Upper lobe of right lung (tissue), 1 donor: Measurements from ENCODE around the gene SPCS1. TPM values are rescaled to one million over a fixed set of nuclear protein-coding genes. Genes with fewer than 3 reads are reported as not detected.

ENCODE experiments used
- ATAC-seq: fragments of 200-7000 bp; cut with Tn5 transposase; one replicate; pipeline ENCODE4 v1.9.1; 2020; ENCODE audit warnings: mild to moderate bottlenecking, moderate library complexity
- DNase-seq: peaks from one replicate; pipeline ENCODE4 v3.0.0-alpha.2; 2020
- H3K27ac ChIP-seq: fragments of 200-600 bp; one replicate; pipeline ENCODE4 v1.8.0; 2022
- H3K27me3 ChIP-seq: fragments of 200-600 bp; one replicate; pipeline ENCODE4 v1.8.0; 2022; ENCODE audit warnings: mild to moderate bottlenecking
- H3K36me3 ChIP-seq: fragments of 200-600 bp; one replicate; pipeline ENCODE4 v1.8.0; 2022
- H3K4me1 ChIP-seq: fragments of 200-600 bp; one replicate; pipeline ENCODE4 v1.8.0; 2022
- H3K4me3 ChIP-seq: fragments of 200-600 bp; one replicate; pipeline ENCODE4 v1.8.0; 2022; ENCODE audit warnings: mild to moderate bottlenecking
- H3K9me3 ChIP-seq: fragments of 200-600 bp; one replicate; pipeline ENCODE4 v1.8.0; 2022
- intact Hi-C: fragments of 100-400 bp; cut with DNase I; formaldehyde crosslinking; loops from one replicate; pipeline ENCODE4 v1.11.0; 2022
- total RNA-seq: library from RNA; stranded (reverse); fragmentation: NEBNext Ultra II Directional; extraction: Animal tissue kit (Norgen Biotek cat#: 25700); gene quantifications from one replicate; pipeline ENCODE4 v1.2.1, GENCODE V29; 2021
- TF ChIP-seq, protein P1 (sequence below): fragments of 200-600 bp; IDR thresholded peaks from one replicate; pipeline ENCODE4 v1.8.0; 2022; ENCODE audit warnings: antibody characterized with exemption
- donor health status: DM: no; HTN: yes; CAD: no; lungs with severe emphysema.

Gene SPCS1
- total RNA-seq, 1 donor from 2014 or later: 76.0 TPM

DNA sequence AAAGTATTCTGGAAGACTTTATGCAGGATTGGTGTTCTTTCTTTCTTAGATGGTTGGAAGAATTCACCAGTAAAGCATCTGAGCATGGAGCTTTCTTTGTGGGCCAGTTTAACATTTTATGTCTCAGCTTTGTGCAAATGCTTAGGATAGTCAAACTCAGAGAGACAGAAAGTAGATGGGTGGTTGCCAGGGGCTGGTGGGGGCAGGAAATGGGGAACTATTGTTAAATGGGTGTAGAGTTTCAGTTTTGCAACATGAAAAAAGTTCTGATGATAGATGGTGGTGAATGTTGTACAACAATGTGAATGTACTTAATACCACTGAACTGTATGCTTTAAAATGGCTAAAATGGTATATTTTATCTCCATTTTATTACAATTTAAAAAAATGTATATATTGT, 24.8 kb downstream of the SPCS1 start:
- Histone ChIP-seq H3K9me3 (no peaks in the 10 kb centered on the region), H3K27me3 (no peaks in the 10 kb centered on the region), H3K36me3 (peaks cover 43% of the 10 kb centered on the region), H3K27ac (no peak overlapping the region), H3K4me1 (no peaks in the 10 kb centered on the region), H3K4me3 (no peak overlapping the region)
- DNase-seq (no peak), ATAC-seq (no peak)
- TF ChIP-seq, protein P1, sequence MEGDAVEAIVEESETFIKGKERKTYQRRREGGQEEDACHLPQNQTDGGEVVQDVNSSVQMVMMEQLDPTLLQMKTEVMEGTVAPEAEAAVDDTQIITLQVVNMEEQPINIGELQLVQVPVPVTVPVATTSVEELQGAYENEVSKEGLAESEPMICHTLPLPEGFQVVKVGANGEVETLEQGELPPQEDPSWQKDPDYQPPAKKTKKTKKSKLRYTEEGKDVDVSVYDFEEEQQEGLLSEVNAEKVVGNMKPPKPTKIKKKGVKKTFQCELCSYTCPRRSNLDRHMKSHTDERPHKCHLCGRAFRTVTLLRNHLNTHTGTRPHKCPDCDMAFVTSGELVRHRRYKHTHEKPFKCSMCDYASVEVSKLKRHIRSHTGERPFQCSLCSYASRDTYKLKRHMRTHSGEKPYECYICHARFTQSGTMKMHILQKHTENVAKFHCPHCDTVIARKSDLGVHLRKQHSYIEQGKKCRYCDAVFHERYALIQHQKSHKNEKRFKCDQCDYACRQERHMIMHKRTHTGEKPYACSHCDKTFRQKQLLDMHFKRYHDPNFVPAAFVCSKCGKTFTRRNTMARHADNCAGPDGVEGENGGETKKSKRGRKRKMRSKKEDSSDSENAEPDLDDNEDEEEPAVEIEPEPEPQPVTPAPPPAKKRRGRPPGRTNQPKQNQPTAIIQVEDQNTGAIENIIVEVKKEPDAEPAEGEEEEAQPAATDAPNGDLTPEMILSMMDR: no peak
- intact Hi-C loops: no loop called here

DNA sequence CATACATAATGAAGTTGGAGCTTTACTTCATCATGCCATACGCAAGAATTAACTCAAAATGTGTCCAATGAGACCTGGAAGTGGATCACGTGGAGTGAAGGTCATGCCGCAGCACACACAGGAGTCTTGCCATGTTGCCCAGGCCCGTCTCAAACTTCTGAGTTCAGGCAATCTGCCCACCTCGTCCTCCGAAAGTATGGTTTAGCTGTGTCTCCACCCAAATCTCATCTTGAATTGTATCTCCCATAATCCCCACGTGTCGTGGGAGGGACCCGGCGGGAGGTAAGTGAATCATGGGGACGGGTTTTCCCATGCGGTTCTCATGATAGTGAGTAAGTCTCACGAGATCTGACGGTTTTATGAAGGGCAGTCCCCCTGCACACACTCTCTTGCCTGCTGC, 25.7 kb downstream of the SPCS1 start:
- DNase-seq (no peak), ATAC-seq (no peak)
- TF ChIP-seq, protein P1: no peak
- Histone ChIP-seq H3K4me1 (no peaks in the 10 kb centered on the region), H3K27me3 (no peaks in the 10 kb centered on the region), H3K27ac (no peak overlapping the region), H3K4me3 (no peak overlapping the region), H3K36me3 (peaks cover 47% of the 10 kb centered on the region), H3K9me3 (no peaks in the 10 kb centered on the region)
- intact Hi-C loops: no loop called here

DNA sequence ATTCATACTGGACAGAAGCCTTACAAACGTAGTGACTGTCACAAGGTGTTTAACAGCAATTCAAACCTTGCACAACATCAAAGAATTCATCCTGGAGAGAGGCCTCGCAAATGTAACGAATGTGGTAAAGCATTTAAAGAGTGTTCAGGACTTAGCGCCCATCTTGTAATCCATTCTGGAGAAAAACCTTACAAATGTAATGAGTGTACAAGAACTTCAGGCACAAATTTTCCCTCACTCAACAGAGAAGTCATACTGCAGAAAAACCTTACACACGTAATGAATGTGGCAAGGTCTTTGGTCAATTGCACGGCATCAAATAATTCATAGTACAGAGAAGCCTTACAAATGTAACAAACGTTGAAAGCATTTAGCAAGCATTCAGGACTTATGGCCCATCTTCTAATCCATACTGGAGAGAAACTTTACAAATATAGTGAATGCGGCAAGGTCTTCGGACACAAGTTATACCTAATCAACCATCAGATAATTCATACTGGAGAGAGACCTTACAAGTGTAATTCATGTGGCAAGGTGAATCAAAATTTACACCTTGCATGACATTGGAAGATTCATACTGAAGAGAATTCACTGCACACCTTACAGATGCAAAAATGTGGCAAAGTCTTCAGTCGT, 27.5 kb downstream of the SPCS1 start:
- Histone ChIP-seq H3K9me3 (no peaks in the 10 kb centered on the region), H3K27me3 (no peaks in the 10 kb centered on the region), H3K36me3 (peaks cover 59% of the 10 kb centered on the region), H3K27ac (no peak overlapping the region), H3K4me3 (no peak overlapping the region), H3K4me1 (no peaks in the 10 kb centered on the region)
- TF ChIP-seq, protein P1: no peak
- DNase-seq (no peak), ATAC-seq (no peak)
- intact Hi-C loops: no loop called here

DNA sequence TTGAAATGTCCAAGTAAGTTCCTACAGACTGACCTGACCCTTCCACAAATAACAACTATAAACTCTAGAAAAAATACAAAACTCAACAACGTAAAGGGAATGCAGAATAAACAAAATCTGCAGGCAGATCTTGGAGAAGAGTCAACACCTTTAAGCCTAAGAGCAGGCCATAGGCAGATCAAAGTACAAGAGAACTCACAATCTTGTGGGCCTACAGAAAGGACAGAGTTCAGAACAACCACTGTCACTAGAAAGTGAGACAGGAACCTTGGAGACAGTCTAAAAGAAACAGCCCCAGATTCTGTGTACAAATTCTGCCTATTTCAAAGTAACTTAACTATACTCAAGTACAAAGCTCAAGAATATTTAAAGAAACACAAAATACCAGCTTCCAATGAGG, 33.8 kb downstream of the SPCS1 start:
- no peak for ATAC-seq
- TF ChIP-seq, protein P1: no peak
- no peaks in the 10 kb centered on the region for H3K27me3 ChIP-seq
- DNase-seq: no peak
- H3K36me3 ChIP-seq: peaks cover 87% of the 10 kb centered on the region
- H3K4me1 ChIP-seq: no peaks in the 10 kb centered on the region
- no peak overlapping the region for H3K27ac ChIP-seq
- intact Hi-C loops: loop anchor here (5.0 kb wide), 1 partner anchor 253 kb away; no protein-coding TSS in a partner anchor
- no peaks in the 10 kb centered on the region for H3K9me3 ChIP-seq
- H3K4me3 ChIP-seq: no peak overlapping the region

DNA sequence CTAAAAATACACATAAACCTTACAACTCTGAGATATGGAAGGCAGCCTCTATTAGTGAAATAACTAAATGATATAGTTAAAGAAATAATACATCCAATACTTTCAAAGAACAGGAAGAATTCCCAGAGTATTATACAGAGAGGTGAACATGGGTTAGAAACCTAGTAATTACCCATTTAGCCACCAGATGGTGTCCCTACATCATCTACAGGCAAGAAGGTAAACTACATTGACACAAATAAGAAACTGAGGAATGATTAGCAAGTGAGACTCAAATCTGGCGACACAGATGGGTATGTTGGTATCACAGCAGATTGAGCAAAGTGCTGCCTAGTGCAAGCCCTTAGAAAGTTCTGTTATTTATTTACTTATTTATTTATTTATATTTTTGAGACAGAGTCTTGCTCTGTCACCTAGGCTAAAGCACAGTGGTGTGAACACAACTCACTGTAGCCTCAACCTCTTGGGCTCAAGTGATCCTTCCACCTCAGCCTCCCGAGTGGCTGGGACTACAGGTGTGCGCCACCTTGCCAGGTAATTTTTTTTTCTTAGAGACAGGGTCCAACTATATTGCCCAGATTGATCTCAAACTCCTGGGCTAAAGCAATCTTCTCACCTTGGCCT, 36.6 kb downstream of the SPCS1 start:
- intact Hi-C loops: no loop called here

More for the DNA sequence above, 36.6 kb downstream of the SPCS1 start:
- Histone ChIP-seq H3K4me1 (no peaks in the 10 kb centered on the region), H3K27me3 (no peaks in the 10 kb centered on the region), H3K27ac (no peak overlapping the region), H3K4me3 (no peak overlapping the region), H3K9me3 (no peaks in the 10 kb centered on the region), H3K36me3 (peaks cover 94% of the 10 kb centered on the region)
- DNase-seq (no peak), ATAC-seq (peak; percentile 51)
- TF ChIP-seq, protein P1: peak; percentile 57
